Stomach (tissue), 4 donors: ENCODE data around the gene PUM2.

Experiments used
- EP300 ChIP-seq: sonication (generic); formaldehyde crosslinking; IDR thresholded peaks from one replicate; pipeline ENCODE4 v1.6.1; 2017; ENCODE audit warnings: antibody characterized with exemption
- POLR2A ChIP-seq, 4 donors: fragments of 450-650 bp; IDR thresholded peaks; one replicate each; pipeline ENCODE4 v1.6.1; 2016; ENCODE audit warnings: antibody characterized with exemption in 4 of 4, control low read depth in 2 of 4, mild to moderate bottlenecking in 1 of 4, moderate library complexity in 1 of 4
- TF ChIP-seq, protein P1 (sequence below), 7 experiments: fragments of 450-650 bp in 4 of 7; fragments of 200-600 bp in 3 of 7; sonication (generic) in 3 of 7; IDR thresholded peaks; one replicate each; pipeline ENCODE4 v1.5.1; 2016 to 2019; ENCODE audit warnings: antibody characterized with exemption in 7 of 7, control low read depth in 2 of 7, mild to moderate bottlenecking in 1 of 7

DNA sequence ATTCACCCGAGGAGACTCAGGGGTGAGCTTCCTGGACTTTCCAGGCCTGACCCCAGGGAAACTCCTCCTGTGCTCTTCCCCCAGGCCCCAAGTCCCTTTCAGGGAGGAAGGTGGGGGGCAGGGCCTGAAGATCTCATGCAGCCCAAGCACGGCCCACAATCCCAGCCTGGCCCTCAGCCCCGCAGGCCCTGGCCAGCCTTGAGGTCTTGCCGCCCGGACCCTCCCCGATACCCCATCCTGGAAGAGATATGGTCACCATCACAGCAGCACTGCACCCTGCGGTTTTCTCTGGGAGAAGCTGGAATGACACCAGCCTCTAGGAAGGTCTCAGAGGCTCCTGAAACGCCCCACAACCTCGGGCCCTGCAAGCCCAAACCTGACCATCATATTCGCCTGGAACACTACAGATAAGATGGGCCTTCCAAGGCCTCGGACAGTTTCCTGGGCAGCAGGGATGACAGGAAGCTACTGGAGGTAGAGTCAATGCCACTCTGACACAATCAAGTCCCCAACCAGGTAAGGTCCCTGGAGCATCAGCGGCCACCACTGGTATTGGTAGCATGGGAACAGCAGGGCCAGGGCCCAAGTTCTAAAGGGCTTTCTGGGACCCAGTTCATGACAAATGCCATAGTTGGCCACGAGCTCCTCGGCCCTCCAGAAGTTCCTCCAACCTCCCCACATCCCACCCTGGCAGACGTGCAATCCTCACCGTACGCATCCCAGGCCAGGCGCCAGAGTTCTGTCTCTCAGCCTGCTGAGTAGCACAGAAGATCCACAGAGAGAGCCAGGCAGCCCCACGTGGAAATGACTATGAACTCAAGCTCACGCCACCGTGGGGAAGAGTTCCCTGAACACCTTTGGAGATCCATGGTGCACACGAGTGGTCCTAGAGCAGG is 134.3 kb downstream of the PUM2 start:
- TF ChIP-seq EP300, result no peak
- TF ChIP-seq, protein P1, sequence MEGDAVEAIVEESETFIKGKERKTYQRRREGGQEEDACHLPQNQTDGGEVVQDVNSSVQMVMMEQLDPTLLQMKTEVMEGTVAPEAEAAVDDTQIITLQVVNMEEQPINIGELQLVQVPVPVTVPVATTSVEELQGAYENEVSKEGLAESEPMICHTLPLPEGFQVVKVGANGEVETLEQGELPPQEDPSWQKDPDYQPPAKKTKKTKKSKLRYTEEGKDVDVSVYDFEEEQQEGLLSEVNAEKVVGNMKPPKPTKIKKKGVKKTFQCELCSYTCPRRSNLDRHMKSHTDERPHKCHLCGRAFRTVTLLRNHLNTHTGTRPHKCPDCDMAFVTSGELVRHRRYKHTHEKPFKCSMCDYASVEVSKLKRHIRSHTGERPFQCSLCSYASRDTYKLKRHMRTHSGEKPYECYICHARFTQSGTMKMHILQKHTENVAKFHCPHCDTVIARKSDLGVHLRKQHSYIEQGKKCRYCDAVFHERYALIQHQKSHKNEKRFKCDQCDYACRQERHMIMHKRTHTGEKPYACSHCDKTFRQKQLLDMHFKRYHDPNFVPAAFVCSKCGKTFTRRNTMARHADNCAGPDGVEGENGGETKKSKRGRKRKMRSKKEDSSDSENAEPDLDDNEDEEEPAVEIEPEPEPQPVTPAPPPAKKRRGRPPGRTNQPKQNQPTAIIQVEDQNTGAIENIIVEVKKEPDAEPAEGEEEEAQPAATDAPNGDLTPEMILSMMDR (IDR thresholded peaks at IDR 0.05), result no peak
- no peak for TF ChIP-seq POLR2A (IDR thresholded peaks at IDR 0.05)
